ENCODE measurements around the gene ADGRB2. TPM values are rescaled to one million over a fixed set of nuclear protein-coding genes. Genes with fewer than 3 reads are reported as not detected.

The ADGRB2 gene
- total RNA-seq, 1 experiment from 2014 or later, result 10.9 TPM

- H3K79me2 ChIP-seq (ENCODE audit: insufficient read depth, low read length), result no peaks in the 10 kb centered on the region
- no peak overlapping the region for H2BK12ac ChIP-seq (ENCODE audit: insufficient read length, low read depth, low read length)
- no peak overlapping the region for H3K27ac ChIP-seq (ENCODE audit: insufficient read length, low read depth, low read length)
- no peak overlapping the region for H3K14ac ChIP-seq (ENCODE audit: insufficient read depth, low read length)
- Mint-ChIP-seq H3K4me1 (peaks cover 12 to 16% of the 10 kb centered on the region in 2 experiments), H3K27ac (peak overlapping the region in 1 of 3 experiments; percentile 53; a peak in 3 of 7 replicates), H3K9me3 (no peaks in the 10 kb centered on the region), H3K27me3 (ENCODE audit: low read depth) (no peaks in the 10 kb centered on the region), H3K4me3 (no peak overlapping the region), H3K36me3 (ENCODE audit: insufficient read depth in 1 of 3, low read depth in 3 of 3) (no peaks in the 10 kb centered on the region)
- H3K18ac ChIP-seq (ENCODE audit: insufficient read length, low read depth, low read length), result no peak overlapping the region
- no peaks in the 10 kb centered on the region for H3K23me2 ChIP-seq (ENCODE audit: insufficient read length, low read depth, low read length, poor library complexity, severe bottlenecking)
- no peak for DNase-seq
- no peak overlapping the region for H4K5ac ChIP-seq (ENCODE audit: insufficient read length, low read depth, low read length)
- H4K20me1 ChIP-seq (ENCODE audit: control insufficient read depth, insufficient read depth, insufficient read length), result peaks cover 2% of the 10 kb centered on the region
- H2AK5ac ChIP-seq (ENCODE audit: insufficient read length, low read length), result no peak overlapping the region
- no peaks in the 10 kb centered on the region for H3K4me1 ChIP-seq (ENCODE audit: insufficient read depth, low read length)
- H3T11ph ChIP-seq (ENCODE audit: low read length), result no peak overlapping the region
- no peaks in the 10 kb centered on the region for H3K9me3 ChIP-seq (ENCODE audit: control insufficient read depth, low read depth, low read length)
- H4K91ac ChIP-seq (ENCODE audit: insufficient read length, low read depth, low read length), result no peak overlapping the region
- H2BK20ac ChIP-seq (ENCODE audit: low read depth, low read length, poor library complexity, severe bottlenecking), result no peak overlapping the region
- H2AFZ ChIP-seq (ENCODE audit: low read length), result no peak overlapping the region
- no peaks in the 10 kb centered on the region for H3K27me3 ChIP-seq (ENCODE audit: insufficient read depth, low read length)
- no peak overlapping the region for H2BK5ac ChIP-seq (ENCODE audit: insufficient read length, low read length)
- H2BK120ac ChIP-seq (ENCODE audit: low read depth, low read length, poor library complexity, severe bottlenecking), result no peak overlapping the region
- H2BK15ac ChIP-seq (ENCODE audit: low read depth, low read length), result no peak overlapping the region
- H3K9ac ChIP-seq (ENCODE audit: extremely low read depth, insufficient read length, low read length), result no peak overlapping the region
- H3K23ac ChIP-seq (ENCODE audit: insufficient read length, low read depth, low read length), result no peak overlapping the region
- H3K79me1 ChIP-seq (ENCODE audit: insufficient read depth, low read depth, low read length, poor library complexity, severe bottlenecking), result no peaks in the 10 kb centered on the region
- H3K4me2 ChIP-seq (ENCODE audit: insufficient read depth, insufficient read length, low read length), result no peak overlapping the region
- H3K4ac ChIP-seq (ENCODE audit: low read depth, low read length), result no peak overlapping the region
- no peak overlapping the region for H4K8ac ChIP-seq (replicated peaks; ENCODE audit: insufficient read length, low read depth, low read length)
- TF ChIP-seq CTCF (conservative IDR thresholded peaks at IDR 0.05), result no peak
- WGBS (ENCODE audit: extremely low coverage, insufficient read length, low lambda C conversion rate), result no CpG with 5 or more reads among the region's 2 CpGs
- H3K56ac ChIP-seq (ENCODE audit: insufficient read length, low read depth, low read length), result no peak overlapping the region
Measured at GRCh38 chr1:31689379-31689778, 74.8 kb downstream of the ADGRB2 start.
